NOMO-1 treated with DMSO at 0.1 percent for 48 hours (cell line): ENCODE data around the gene IL20RA.
"Not testable (repeated sequence)": the region's sequence is repeated elsewhere in the genome, so short reads cannot be mapped to it uniquely, and the experiment has no call there.

Experiments used
- DNase-seq: peaks from one replicate; lab custom pipeline; 2025; ENCODE audit not compliant: unreplicated experiment; lab: John Stamatoyannopoulos, UW

Gene IL20RA

GRCh38 chr6:137044366-137045221, at the start of gene IL20RA:
IL20RA (minus strand) TSS chr6:137044965; CDS start chr6:137044728, 237 bp downstream.
- DNase-seq = no peak

GRCh38 chr6:137093183-137094069, 48.7 kb upstream of the IL20RA start:
- DNase-seq = no peak

GRCh38 chr6:137092018-137092417, 47.3 kb upstream of the IL20RA start:
- DNase-seq = no peak

- no peak for DNase-seq
Measured at GRCh38 chr6:137089305-137089704, 44.5 kb upstream of the IL20RA start.

- no peak for DNase-seq
Measured at GRCh38 chr6:137087902-137088301, 43.1 kb upstream of the IL20RA start.

- DNase-seq = no peak
Measured at GRCh38 chr6:137086031-137086430, 41.3 kb upstream of the IL20RA start.

GRCh38 chr6:137084865-137085617, 40.3 kb upstream of the IL20RA start:
- peak; percentile 37 for DNase-seq

- no peak for DNase-seq
Measured at GRCh38 chr6:137084090-137084489, 39.3 kb upstream of the IL20RA start.

GRCh38 chr6:137081997-137082396, 37.2 kb upstream of the IL20RA start:
- no peak for DNase-seq

- no peak for DNase-seq
Measured at GRCh38 chr6:137080711-137081110, 35.9 kb upstream of the IL20RA start.

GRCh38 chr6:137076277-137077068, 31.7 kb upstream of the IL20RA start:
- DNase-seq = peak; percentile 91

GRCh38 chr6:137075790-137076189, 31.0 kb upstream of the IL20RA start:
- not testable (repeated sequence) for DNase-seq

GRCh38 chr6:137070303-137070702, 25.5 kb upstream of the IL20RA start:
- DNase-seq = no peak

- DNase-seq = no peak
Measured at GRCh38 chr6:137067399-137067798, 22.6 kb upstream of the IL20RA start.

- DNase-seq = no peak
Measured at GRCh38 chr6:137058037-137058436, 13.3 kb upstream of the IL20RA start.

GRCh38 chr6:137056121-137056880, 11.5 kb upstream of the IL20RA start:
- DNase-seq = no peak

GRCh38 chr6:137051790-137052472, 7.2 kb upstream of the IL20RA start:
- DNase-seq = no peak

GRCh38 chr6:137049095-137049494, 4.3 kb upstream of the IL20RA start:
- no peak for DNase-seq

GRCh38 chr6:137046871-137047412, 2.2 kb upstream of the IL20RA start:
- DNase-seq = no peak
